K562 (cell line): ENCODE results near the gene RNF126. TPM values are rescaled to one million over a fixed set of nuclear protein-coding genes. Genes with fewer than 3 reads are reported as not detected.

Source experiments
- BRCA1 ChIP-seq, 2 experiments: fragments of 450-650 bp in 1 of 2; sonication (generic) in 1 of 2; formaldehyde crosslinking in 1 of 2; IDR thresholded peaks; 2 replicates each; pipeline versions ENCODE4 v1.5.0 to v1.6.1; 2017 to 2020; ENCODE audit warnings: mild to moderate bottlenecking in 1 of 2, missing genetic modification reagents in 1 of 2
- CBFA2T2 ChIP-seq: fragments of 450-650 bp; conservative IDR thresholded peaks from 2 replicates; pipeline ENCODE4 v1.6.1; 2017; ENCODE audit warnings: mild to moderate bottlenecking
- ELF2 ChIP-seq: fragments of 250-450 bp; sonication (Bioruptor Pico); IDR thresholded peaks from 2 replicates; pipeline ENCODE4 v1.5.0; 2021; ENCODE audit warnings: mild to moderate bottlenecking
- GTF2A2 ChIP-seq: IDR thresholded peaks from 2 replicates; pipeline ENCODE4 v1.6.1; 2016; ENCODE audit warnings: mild to moderate bottlenecking, missing genetic modification characterization, missing compliant biosample characterization
- IRF2 ChIP-seq: sonication (generic); formaldehyde crosslinking; IDR thresholded peaks from 2 replicates; pipeline ENCODE4 v1.8.1; 2022; ENCODE audit warnings: mild to moderate bottlenecking, missing genetic modification reagents
- KDM2B ChIP-seq: fragments of 250-450 bp; sonication (Bioruptor Pico); IDR thresholded peaks from 2 replicates; pipeline ENCODE4 v1.8.0; 2021; ENCODE audit warnings: mild to moderate bottlenecking, moderate library complexity
- KLF1 ChIP-seq: fragments of 450-650 bp; IDR thresholded peaks from 2 replicates; pipeline ENCODE4 v1.6.1; 2016; ENCODE audit warnings: missing genetic modification characterization, missing compliant biosample characterization
- MAFG ChIP-seq: fragments of 450-650 bp; conservative IDR thresholded peaks from 2 replicates; pipeline ENCODE4 v1.6.1; 2016; ENCODE audit warnings: missing genetic modification characterization, missing compliant biosample characterization
- MTA3 ChIP-seq: fragments of 450-650 bp; formaldehyde crosslinking; IDR thresholded peaks from 2 replicates; pipeline ENCODE4 v1.6.1; 2017; ENCODE audit warnings: mild to moderate bottlenecking, borderline replicate concordance
- NR3C1 ChIP-seq: sonication (generic); formaldehyde crosslinking; IDR thresholded peaks from 2 replicates; pipeline ENCODE4 v1.8.1; 2022; ENCODE audit warnings: missing genetic modification reagents
- NR4A1 ChIP-seq, 2 experiments: fragments of 250-450 bp in 1 of 2; fragments of 450-650 bp in 1 of 2; sonication (Bioruptor Pico) in 1 of 2; IDR thresholded peaks; 2 replicates each; pipeline versions ENCODE4 v1.4.0 to v1.6.1; 2016 to 2020; ENCODE audit warnings: mild to moderate bottlenecking in 2 of 2, missing compliant biosample characterization in 1 of 2, missing genetic modification characterization in 1 of 2, moderate library complexity in 1 of 2
- PRPF4 ChIP-seq: fragments of 200-400 bp; formaldehyde crosslinking; IDR thresholded peaks from one replicate; pipeline ENCODE4 v1.6.1; 2017; ENCODE audit warnings: low read length, low read depth, mild to moderate bottlenecking; ENCODE audit not compliant: insufficient read depth, poor library complexity, severe bottlenecking
- RBFOX2 ChIP-seq: fragments of 200-400 bp; formaldehyde crosslinking; IDR thresholded peaks from 2 replicates; pipeline ENCODE4 v1.6.1; 2017; ENCODE audit warnings: low read depth, mild to moderate bottlenecking, low read length, moderate library complexity
- SAP30 ChIP-seq: fragments of 200-600 bp; sonication (generic); IDR thresholded peaks from 2 replicates; pipeline ENCODE4 v1.6.1; 2012; ENCODE audit warnings: borderline replicate concordance, low read depth, mild to moderate bottlenecking, moderate library complexity, low read length, control low read depth, inconsistent platforms; ENCODE audit not compliant: insufficient read depth, poor library complexity, severe bottlenecking
- SRSF9 ChIP-seq: fragments of 200-400 bp; formaldehyde crosslinking; IDR thresholded peaks from 2 replicates; pipeline ENCODE4 v1.6.1; 2017; ENCODE audit warnings: low read depth, low read length, borderline replicate concordance
- TGIF2 ChIP-seq: sonication (generic); formaldehyde crosslinking; IDR thresholded peaks from 2 replicates; pipeline ENCODE4 v1.8.1; 2022; ENCODE audit warnings: mild to moderate bottlenecking, missing genetic modification reagents, moderate library complexity
- YY1 ChIP-seq, 3 experiments: IDR thresholded peaks; 2 replicates each; pipeline ENCODE4 v1.6.1; 2011; ENCODE audit warnings: low read length in 2 of 3, mild to moderate bottlenecking in 2 of 3, moderate library complexity in 2 of 3, borderline replicate concordance in 1 of 3, control low read depth in 1 of 3, low read depth in 1 of 3; ENCODE audit not compliant: insufficient read depth in 3 of 3, insufficient replicate concordance in 2 of 3, control insufficient read depth in 1 of 3, insufficient read length in 1 of 3; ENCODE audit errors: extremely low read depth in 1 of 3
- ZC3H4 ChIP-seq: sonication (generic); formaldehyde crosslinking; IDR thresholded peaks from 2 replicates; pipeline ENCODE4 v1.9.0; 2021; ENCODE audit warnings: missing genetic modification reagents, borderline replicate concordance
- ZFX ChIP-seq: sonication (generic); formaldehyde crosslinking; IDR thresholded peaks from 2 replicates; pipeline ENCODE4 v1.8.0; 2022; ENCODE audit warnings: mild to moderate bottlenecking, missing genetic modification reagents, moderate library complexity
- ZNF143 ChIP-seq: sonication (generic); formaldehyde crosslinking; IDR thresholded peaks from 2 replicates; pipeline ENCODE4 v1.9.0; 2022; ENCODE audit warnings: mild to moderate bottlenecking, missing genetic modification reagents
- ZNF174 ChIP-seq: fragments of 250-450 bp; sonication (Bioruptor Pico); IDR thresholded peaks from 2 replicates; pipeline ENCODE4 v1.4.0; 2020; ENCODE audit warnings: mild to moderate bottlenecking
- ZNF586 ChIP-seq: fragments of 450-650 bp; formaldehyde crosslinking; conservative IDR thresholded peaks from 2 replicates; pipeline ENCODE4 v1.4.0; 2020; ENCODE audit warnings: mild to moderate bottlenecking, moderate library complexity
- polyA plus RNA-seq, 8 experiments: library from polyadenylated mRNA; depleted of rRNA in 4 of 8; stranded (reverse) in 5 of 8; unstranded in 3 of 8; fragments of >200 nt; fragmentation: Nextera tagmentation in 2 of 8; fragmentation: Illumina TruSeq in 1 of 8; extraction: Ambion mirVana in 2 of 8; extraction: Trizol in 1 of 8; gene quantifications; 2 replicates each; pipeline versions ENCODE4 v1.2.1 to v1.2.3, GENCODE V29; 2011 to 2014; ENCODE audit warnings: inconsistent platforms in 1 of 8, missing spikeins in 1 of 8
- total RNA-seq, 7 experiments: library from RNA; depleted of rRNA in 6 of 7; stranded (reverse); fragments of >200 nt in 6 of 7; fragmentation: Illumina TruSeq in 2 of 7; extraction: Trizol in 2 of 7; gene quantifications; 2 replicates each; pipeline versions ENCODE4 v1.2.1 to v1.2.3, GENCODE V29; 2011 to 2021; ENCODE audit warnings: low replicate concordance in 1 of 7
- TF ChIP-seq, protein P1 (sequence below): sonication (generic); formaldehyde crosslinking; IDR thresholded peaks from 2 replicates; pipeline ENCODE4 v1.9.0; 2022; ENCODE audit warnings: mild to moderate bottlenecking, missing genetic modification reagents
- TF ChIP-seq, protein P2 (sequence below), 2 experiments: IDR thresholded peaks; 2 replicates each; pipeline ENCODE4 v1.6.1; 2011; ENCODE audit warnings: borderline replicate concordance in 1 of 2, control low read depth in 1 of 2, low read depth in 1 of 2, low read length in 1 of 2, mild to moderate bottlenecking in 1 of 2, mixed read lengths in 1 of 2, moderate library complexity in 1 of 2; ENCODE audit not compliant: insufficient read depth in 1 of 2, insufficient read length in 1 of 2, poor library complexity in 1 of 2, severe bottlenecking in 1 of 2; ENCODE audit errors: extremely low read depth in 1 of 2

Gene RNF126
- total and polyA plus RNA-seq, 9 of the 15 experiments (the other 6 are each of a cell fraction or from before 2014, with no cell fraction given): 0.27 to 101 (median 12.3) TPM

DNA sequence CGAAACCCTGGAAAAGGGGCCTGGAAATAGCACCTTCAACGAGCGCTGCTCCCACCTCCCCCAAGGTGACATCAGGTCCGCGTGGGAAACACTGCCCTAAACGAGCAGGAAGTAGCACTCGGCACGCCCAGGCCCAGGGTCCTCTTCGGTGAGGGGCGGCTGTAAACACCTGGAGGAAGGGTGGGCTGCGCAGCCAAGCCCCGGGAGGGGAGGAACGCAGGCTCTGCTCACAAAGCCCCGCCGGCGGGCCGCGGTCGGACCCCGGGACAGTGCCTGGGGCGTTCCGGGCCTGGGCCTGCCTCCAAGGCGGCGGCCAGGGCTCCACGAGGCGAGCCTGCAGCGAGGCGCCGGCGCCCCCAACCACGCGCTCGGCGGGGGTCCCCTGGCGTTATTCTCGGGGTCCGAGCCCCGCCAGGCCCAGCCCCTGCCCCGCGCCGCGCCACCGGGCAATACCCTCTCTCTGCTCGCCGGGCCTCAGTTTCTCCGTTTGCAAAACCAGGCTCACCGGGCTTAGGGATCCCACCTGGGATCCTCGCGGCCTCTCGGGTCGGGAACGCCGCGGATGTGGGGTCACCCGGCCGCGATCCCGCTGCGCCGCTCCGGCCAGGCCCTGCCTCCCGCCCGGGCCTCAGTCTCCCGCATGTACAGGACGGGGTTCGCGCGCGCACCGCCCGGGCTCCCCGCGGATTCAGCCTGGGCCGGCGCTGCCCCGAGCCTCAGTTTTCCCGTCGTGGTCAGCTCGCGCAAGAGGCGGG is 630 bp downstream of the RNF126 start (continued):
- TF ChIP-seq YY1 (IDR thresholded peaks at IDR 0.05; ENCODE audit: borderline replicate concordance in 1 of 3, control insufficient read depth in 1 of 3, extremely low read depth in 1 of 3, insufficient read depth in 3 of 3, insufficient read length in 1 of 3, insufficient replicate concordance in 2 of 3, low read depth in 1 of 3, low read length in 2 of 3) (no peak), KDM2B (no peak), PRPF4 (peak; percentile 73), GTF2A2 (tag) (0 out of 2 replicates have a peak, but pooled peaks have one; percentile 33), MAFG (tag) (no peak), ZFX (CRISPR knock-in tag) (peak; percentile 62), ELF2 (peak; percentile 53; the same call in 1 of the 2 replicates), RBFOX2 (peak; percentile 72), KLF1 (tag) (no peak), BRCA1 (IDR thresholded peaks at IDR 0.05) (no peak), BRCA1 (CRISPR knock-in tag; IDR thresholded peaks at IDR 0.05) (0 out of 2 replicates have a peak, but pooled peaks have one; percentile 62), ZNF143 (CRISPR knock-in tag) (no peak), ZNF586 (no peak), IRF2 (CRISPR knock-in tag) (peak; percentile 68; the same call in 1 of the 2 replicates), CBFA2T2 (no peak), ZC3H4 (CRISPR knock-in tag) (no peak), NR3C1 (CRISPR knock-in tag) (peak; percentile 9; the same call in 1 of the 2 replicates), NR4A1 (CRISPR knock-in tag; IDR thresholded peaks at IDR 0.05) (no peak), NR4A1 (tag; IDR thresholded peaks at IDR 0.05) (no peak), SRSF9 (no peak), SAP30 (peak; percentile 66), ZNF174 (no peak), MTA3 (no peak), TGIF2 (CRISPR knock-in tag) (peak; percentile 74; the same call in 1 of the 2 replicates)
- TF ChIP-seq, protein P1, sequence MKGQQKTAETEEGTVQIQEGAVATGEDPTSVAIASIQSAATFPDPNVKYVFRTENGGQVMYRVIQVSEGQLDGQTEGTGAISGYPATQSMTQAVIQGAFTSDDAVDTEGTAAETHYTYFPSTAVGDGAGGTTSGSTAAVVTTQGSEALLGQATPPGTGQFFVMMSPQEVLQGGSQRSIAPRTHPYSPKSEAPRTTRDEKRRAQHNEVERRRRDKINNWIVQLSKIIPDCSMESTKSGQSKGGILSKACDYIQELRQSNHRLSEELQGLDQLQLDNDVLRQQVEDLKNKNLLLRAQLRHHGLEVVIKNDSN (CRISPR knock-in tag): no peak
- TF ChIP-seq, protein P2, sequence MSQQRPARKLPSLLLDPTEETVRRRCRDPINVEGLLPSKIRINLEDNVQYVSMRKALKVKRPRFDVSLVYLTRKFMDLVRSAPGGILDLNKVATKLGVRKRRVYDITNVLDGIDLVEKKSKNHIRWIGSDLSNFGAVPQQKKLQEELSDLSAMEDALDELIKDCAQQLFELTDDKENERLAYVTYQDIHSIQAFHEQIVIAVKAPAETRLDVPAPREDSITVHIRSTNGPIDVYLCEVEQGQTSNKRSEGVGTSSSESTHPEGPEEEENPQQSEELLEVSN (IDR thresholded peaks at IDR 0.05; ENCODE audit: borderline replicate concordance in 1 of 2, extremely low read depth in 1 of 2, insufficient read depth in 1 of 2, insufficient read length in 1 of 2, low read depth in 1 of 2, low read length in 1 of 2, poor library complexity in 1 of 2, severe bottlenecking in 1 of 2): peak; percentile 45 to 71
